BLaER1 treated with 17β-estradiol and CSF1 and Interleukin-3, amounts not matched to agents 10 nM and 100 nM (cell line): Measurements from ENCODE around the gene MRPS18A.
"Not testable (repeated sequence)": the region's sequence is repeated elsewhere in the genome, so short reads cannot be mapped to it uniquely, and the experiment has no call there.

Experiments
- H3K27ac ChIP-seq, 11 experiments: shearing (Covaris generic); formaldehyde crosslinking; 2 replicates each; pipeline ENCODE4 v1.8.1; 2022
- H3K27me3 ChIP-seq, 11 experiments: shearing (Covaris generic); formaldehyde crosslinking; 2 replicates each; pipeline ENCODE4 v1.8.1; 2022
- H3K36me3 ChIP-seq, 11 experiments: shearing (Covaris generic); formaldehyde crosslinking; 2 replicates each; pipeline ENCODE4 v1.8.1; 2022
- H3K4me1 ChIP-seq, 10 experiments: shearing (Covaris generic); formaldehyde crosslinking; 2 replicates each; pipeline ENCODE4 v1.8.1; 2022
- H3K4me2 ChIP-seq, 11 experiments: shearing (Covaris generic); formaldehyde crosslinking; 2 replicates each; pipeline ENCODE4 v1.8.1; 2022
- H3K4me3 ChIP-seq, 10 experiments: shearing (Covaris generic); formaldehyde crosslinking; 2 replicates each; pipeline ENCODE4 v1.8.1; 2022
- H3K9ac ChIP-seq, 11 experiments: shearing (Covaris generic); formaldehyde crosslinking; 2 replicates each; pipeline ENCODE4 v1.8.1; 2022
- H3K9me3 ChIP-seq, 11 experiments: shearing (Covaris generic); formaldehyde crosslinking; replicated peaks in 1 of 11; 2 replicates each; pipeline ENCODE4 v1.8.1; 2022
- H4K20me1 ChIP-seq, 11 experiments: shearing (Covaris generic); formaldehyde crosslinking; 2 replicates each; pipeline ENCODE4 v1.8.1; 2022
- Cebpa-rat ChIP-seq, 11 experiments: shearing (Covaris generic); IDR thresholded peaks; 2 replicates each; pipeline ENCODE4 v1.8.1; 2022

MRPS18A gene

GRCh38 chr6:43703512-43704429, 16.2 kb upstream of the MRPS18A start:
- H3K27ac ChIP-seq: peak overlapping the region in 4 of 11 experiments; percentile 37 to 77 (median 62); a peak in 7 of 22 replicates
- no peaks in the 10 kb centered on the region for H4K20me1 ChIP-seq
- peaks cover 25 to 100% (median 49%) of the 10 kb centered on the region in 10 experiments for H3K4me1 ChIP-seq
- peak overlapping the region in 1 of 11 experiments; percentile 44; a peak in 3 of 22 replicates for H3K9ac ChIP-seq
- no peaks in the 10 kb centered on the region for H3K36me3 ChIP-seq
- H3K4me2 ChIP-seq: peak overlapping the region in 6 of 11 experiments; percentile 53 to 95 (median 82); a peak in 10 of 22 replicates
- H3K4me3 ChIP-seq: no peak overlapping the region
- TF ChIP-seq Cebpa-rat (IDR thresholded peaks at IDR 0.05): no peak
- no peaks in the 10 kb centered on the region for H3K9me3 ChIP-seq
- no peaks in the 10 kb centered on the region for H3K27me3 ChIP-seq

GRCh38 chr6:43702534-43703440, 15.2 kb upstream of the MRPS18A start:
- Histone ChIP-seq H3K4me2 (peak overlapping the region; percentile 16 to 95 (median 53); a peak in 19 of 22 replicates), H3K27me3 (no peaks in the 10 kb centered on the region), H3K27ac (peak overlapping the region in 6 of 11 experiments; percentile 23 to 77 (median 59); a peak in 11 of 22 replicates), H3K9me3 (no peaks in the 10 kb centered on the region), H3K4me3 (no peak overlapping the region), H4K20me1 (no peaks in the 10 kb centered on the region), H3K9ac (peak overlapping the region in 5 of 11 experiments; percentile 9 to 54 (median 42); a peak in 6 of 22 replicates), H3K4me1 (peaks cover 25 to 93% (median 46%) of the 10 kb centered on the region in 10 experiments), H3K36me3 (no peaks in the 10 kb centered on the region)
- TF ChIP-seq Cebpa-rat (IDR thresholded peaks at IDR 0.05): no peak

- Histone ChIP-seq H3K4me3 (no peak overlapping the region), H3K9ac (peak overlapping the region in 3 of 11 experiments; percentile 25 to 49 (median 42); a peak in 2 of 22 replicates), H3K36me3 (no peaks in the 10 kb centered on the region), H3K9me3 (no peaks in the 10 kb centered on the region), H3K27ac (peak overlapping the region in 5 of 11 experiments; percentile 23 to 70 (median 62); a peak in 8 of 22 replicates), H4K20me1 (no peaks in the 10 kb centered on the region), H3K27me3 (no peaks in the 10 kb centered on the region), H3K4me2 (peak overlapping the region in 10 of 11 experiments; percentile 16 to 95 (median 54); a peak in 13 of 22 replicates), H3K4me1 (peaks cover 25 to 86% (median 42%) of the 10 kb centered on the region in 10 experiments)
- no peak for TF ChIP-seq Cebpa-rat (IDR thresholded peaks at IDR 0.05)
Observed at GRCh38 chr6:43702171-43702533, 14.6 kb upstream of the MRPS18A start.

- peak overlapping the region in 2 of 11 experiments; percentile 15 to 39; a peak in 2 of 22 replicates for H3K27ac ChIP-seq
- H3K36me3 ChIP-seq, H3K4me3 ChIP-seq, H3K27me3 ChIP-seq, H3K9ac ChIP-seq, H4K20me1 ChIP-seq, H3K9me3 ChIP-seq: not testable (repeated sequence)
- peaks cover 15 to 75% (median 32%) of the 10 kb centered on the region in 10 experiments for H3K4me1 ChIP-seq
- H3K4me2 ChIP-seq: peak overlapping the region in 3 of 11 experiments; percentile 35 to 95 (median 86); a peak in 6 of 22 replicates
- TF ChIP-seq Cebpa-rat (IDR thresholded peaks at IDR 0.05): peak in 1 of 11 experiments; percentile 18; a peak in 1 of 22 replicates
Observed at GRCh38 chr6:43700939-43701560, 13.5 kb upstream of the MRPS18A start.

- H3K4me1 ChIP-seq: peaks cover 9 to 62% (median 18%) of the 10 kb centered on the region in 10 experiments; a peak in 19 of 20 replicates
- no peak overlapping the region for H3K4me3 ChIP-seq
- no peaks in the 10 kb centered on the region for H3K27me3 ChIP-seq
- H3K27ac ChIP-seq: no peak overlapping the region
- no peaks in the 10 kb centered on the region for H3K9me3 ChIP-seq
- no peak for TF ChIP-seq Cebpa-rat (IDR thresholded peaks at IDR 0.05)
- no peaks in the 10 kb centered on the region for H4K20me1 ChIP-seq
- no peak overlapping the region for H3K9ac ChIP-seq
- no peaks in the 10 kb centered on the region for H3K36me3 ChIP-seq
- peak overlapping the region in 3 of 11 experiments; percentile 9 to 86 (median 48); a peak in 4 of 22 replicates for H3K4me2 ChIP-seq
Observed at GRCh38 chr6:43699564-43700186, 12.1 kb upstream of the MRPS18A start.

- Histone ChIP-seq H3K36me3 (no peaks in the 10 kb centered on the region), H3K4me2 (peak overlapping the region in 2 of 11 experiments; percentile 30 to 86; a peak in 4 of 22 replicates), H4K20me1 (no peaks in the 10 kb centered on the region), H3K27ac (no peak overlapping the region), H3K9me3 (no peaks in the 10 kb centered on the region), H3K4me3 (no peak overlapping the region), H3K9ac (no peak overlapping the region), H3K27me3 (no peaks in the 10 kb centered on the region), H3K4me1 (peaks cover 7 to 52% (median 13%) of the 10 kb centered on the region in 10 experiments; a peak in 19 of 20 replicates)
- no peak for TF ChIP-seq Cebpa-rat (IDR thresholded peaks at IDR 0.05)
Observed at GRCh38 chr6:43698584-43699349, 11.2 kb upstream of the MRPS18A start.

GRCh38 chr6:43697421-43697820, 9.8 kb upstream of the MRPS18A start:
- Histone ChIP-seq H3K9me3 (no peaks in the 10 kb centered on the region), H4K20me1 (no peaks in the 10 kb centered on the region), H3K27me3 (no peaks in the 10 kb centered on the region), H3K4me3 (no peak overlapping the region), H3K36me3 (no peaks in the 10 kb centered on the region), H3K4me1 (peaks cover 0 to 39% (median 4%) of the 10 kb centered on the region in 10 experiments; a peak in 14 of 20 replicates), H3K9ac (no peak overlapping the region), H3K27ac (no peak overlapping the region), H3K4me2 (no peak overlapping the region)
- TF ChIP-seq Cebpa-rat (IDR thresholded peaks at IDR 0.05): no peak
